Neural progenitor cell (in vitro differentiated cells): ENCODE data around the gene PTPRN2.

ENCODE experiments used
- CTCF ChIP-seq: fragments of 200-600 bp; sonication (generic); IDR thresholded peaks from 2 replicates; pipeline ENCODE4 v1.5.1; 2017; ENCODE audit warnings: antibody characterized with exemption, mild to moderate bottlenecking
- EZH2 ChIP-seq: fragments of 200-600 bp; sonication (generic); IDR thresholded peaks from 2 replicates; pipeline ENCODE4 v1.6.1; 2017; ENCODE audit warnings: antibody characterized with exemption, mild to moderate bottlenecking, moderate library complexity

- no peak for TF ChIP-seq CTCF
- TF ChIP-seq EZH2, result no peak
These were observed 988.1 kb downstream of the PTPRN2 start for GRCh38 chr7:157599491-157599890.
